GM19468 (cell line): Measurements from ENCODE around the gene MAP3K4.
"Not testable (repeated sequence)": the region's sequence is repeated elsewhere in the genome, so short reads cannot be mapped to it uniquely, and the experiment has no call there.

Experiments
- ATAC-seq: cut with Tn5 transposase; IDR thresholded peaks from one replicate; pipeline ENCODE4 v1.9.1; 2021; ENCODE audit warnings: mild to moderate bottlenecking, moderate library complexity, moderate number of reproducible peaks; ENCODE audit not compliant: unreplicated experiment; ENCODE audit errors: extremely low read depth

The MAP3K4 gene

GRCh38 chr6:161108916-161109315 lies 117.3 kb downstream of the MAP3K4 start:
- ATAC-seq, result no peak

- ATAC-seq, result no peak
These were observed 117.8 kb downstream of the MAP3K4 start for GRCh38 chr6:161109366-161109765.

DNA sequence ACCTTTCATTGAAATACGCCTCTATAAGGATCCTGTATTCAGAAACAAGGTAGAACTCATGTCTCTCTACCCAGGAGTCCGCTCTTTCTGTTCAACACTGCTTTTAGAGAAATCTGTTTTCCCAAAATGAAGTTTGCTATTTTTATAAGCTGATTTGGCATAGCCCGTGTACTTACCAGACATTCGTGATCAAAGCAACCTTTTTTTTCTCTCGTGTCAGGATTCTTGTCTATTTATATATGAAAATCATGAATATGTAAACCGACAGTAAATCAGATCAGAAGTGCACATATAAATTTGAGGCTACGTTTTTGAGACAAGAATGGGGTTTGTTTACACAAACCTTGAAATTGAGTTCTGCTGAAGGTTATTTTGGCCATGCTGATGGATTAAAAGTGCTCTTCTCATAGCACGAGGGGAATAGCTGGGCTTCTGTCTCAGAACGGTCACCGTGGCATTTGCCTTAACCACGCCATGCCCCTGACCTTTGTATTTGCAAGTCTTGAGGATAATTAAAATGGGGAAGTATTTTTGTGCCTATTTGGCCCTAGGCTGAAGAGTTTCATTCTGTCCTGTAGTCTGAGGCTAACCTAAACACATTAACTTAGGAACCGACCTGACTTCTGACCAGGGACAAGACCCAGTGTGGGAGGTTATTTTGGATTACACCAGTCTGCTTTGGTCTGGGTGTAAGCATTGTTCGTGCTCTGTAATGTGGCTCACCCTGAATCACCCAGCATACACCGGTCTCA lies 118.6 kb downstream of the MAP3K4 start:
- ATAC-seq, result no peak

DNA sequence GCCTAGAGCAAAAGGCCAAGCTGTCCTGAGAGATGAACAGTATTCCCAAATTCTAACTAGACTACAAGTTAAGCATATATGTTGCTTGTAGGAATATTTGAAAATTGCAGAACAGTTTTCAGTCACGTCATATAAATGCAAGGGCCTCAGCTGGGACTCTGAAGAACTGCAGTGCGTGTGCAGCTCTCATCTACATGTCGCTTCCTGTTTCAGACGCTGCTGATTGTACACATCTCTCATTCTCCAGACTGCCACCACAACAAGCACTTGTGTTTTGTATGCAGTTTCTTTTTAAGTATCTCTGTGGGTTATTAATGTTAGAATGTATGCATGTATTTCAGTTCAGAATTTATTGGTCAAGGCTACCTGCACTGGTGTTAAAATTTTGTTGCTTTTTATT lies 119.7 kb downstream of the MAP3K4 start:
- no peak for ATAC-seq

DNA sequence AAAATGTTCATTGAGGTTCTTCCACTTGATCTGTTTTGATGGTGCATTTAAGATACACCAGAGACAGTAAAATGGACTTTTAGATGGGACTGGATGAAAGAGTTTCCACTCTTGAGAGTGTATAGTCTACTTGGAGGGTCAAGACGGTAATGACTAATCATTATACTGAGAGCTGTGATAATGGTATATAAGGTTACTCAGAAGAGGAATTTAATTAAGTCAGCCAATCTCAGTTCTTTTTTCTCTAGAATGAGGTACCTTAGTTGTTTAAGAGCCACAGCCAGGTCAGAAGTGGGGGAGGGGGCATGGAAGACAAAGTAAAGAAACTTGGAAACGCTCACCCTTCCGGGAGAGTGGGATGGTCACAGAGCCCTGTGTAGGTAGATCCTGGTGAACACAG lies 123.9 kb downstream of the MAP3K4 start:
- ATAC-seq, result no peak

- no peak for ATAC-seq
These were observed 125.0 kb downstream of the MAP3K4 start for GRCh38 chr6:161116554-161116953.

DNA sequence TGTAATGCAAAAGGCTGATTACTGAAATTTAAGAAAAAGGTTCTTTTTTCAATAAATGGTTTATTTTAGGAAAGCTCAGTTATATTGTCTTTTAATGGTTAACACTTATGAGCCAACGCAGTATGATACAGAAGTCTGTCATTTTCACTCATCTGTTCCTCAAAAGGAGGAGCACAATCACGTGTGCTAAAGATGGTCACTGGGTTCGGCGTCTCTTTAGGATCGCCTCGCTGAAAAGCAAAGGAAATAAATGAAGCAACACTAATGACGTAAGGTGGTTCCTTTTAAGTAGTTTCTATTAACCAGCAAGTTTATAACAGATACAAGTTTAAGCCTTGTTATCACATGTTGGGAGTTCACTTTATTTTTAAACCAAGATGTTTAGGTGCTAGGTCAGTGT lies 125.7 kb downstream of the MAP3K4 start:
- ATAC-seq, result no peak

DNA sequence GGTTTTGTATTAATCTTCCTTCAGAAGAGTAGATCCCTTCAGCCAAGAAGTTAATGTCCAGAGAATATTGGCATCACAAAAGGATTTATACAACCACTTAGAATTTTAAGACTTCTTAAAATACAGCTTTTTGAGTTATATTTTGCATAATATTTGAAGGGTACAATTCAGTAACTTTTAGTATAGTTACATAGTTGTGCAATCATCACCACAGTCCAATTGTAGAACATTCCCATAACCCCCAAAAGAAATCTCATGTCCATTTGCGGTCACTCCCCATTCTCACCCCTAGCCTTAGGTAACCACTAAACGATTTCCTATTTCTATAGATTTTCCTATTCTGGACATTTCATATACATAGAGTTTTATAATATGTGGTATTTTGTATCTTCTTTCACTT lies 126.4 kb downstream of the MAP3K4 start:
- no peak for ATAC-seq

DNA sequence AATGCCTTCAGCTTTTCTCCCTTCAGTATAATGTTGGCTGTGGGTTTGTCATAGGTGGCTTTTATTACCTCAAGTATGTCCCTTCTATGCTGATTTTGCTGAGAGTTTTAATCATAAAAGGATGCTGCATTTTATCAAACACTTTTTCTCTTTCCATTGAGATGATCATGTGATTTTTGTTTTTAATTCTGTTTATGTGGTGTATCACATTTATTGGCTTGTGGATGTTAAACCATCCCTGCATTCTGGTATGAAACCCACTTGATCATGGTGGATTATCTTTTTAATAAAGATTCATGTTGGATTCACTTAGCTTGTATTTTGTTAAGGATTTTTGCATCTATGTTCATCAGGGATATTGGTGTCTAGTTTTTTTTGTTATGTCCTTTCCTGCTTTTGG lies 131.8 kb downstream of the MAP3K4 start:
- not testable (repeated sequence) for ATAC-seq

DNA sequence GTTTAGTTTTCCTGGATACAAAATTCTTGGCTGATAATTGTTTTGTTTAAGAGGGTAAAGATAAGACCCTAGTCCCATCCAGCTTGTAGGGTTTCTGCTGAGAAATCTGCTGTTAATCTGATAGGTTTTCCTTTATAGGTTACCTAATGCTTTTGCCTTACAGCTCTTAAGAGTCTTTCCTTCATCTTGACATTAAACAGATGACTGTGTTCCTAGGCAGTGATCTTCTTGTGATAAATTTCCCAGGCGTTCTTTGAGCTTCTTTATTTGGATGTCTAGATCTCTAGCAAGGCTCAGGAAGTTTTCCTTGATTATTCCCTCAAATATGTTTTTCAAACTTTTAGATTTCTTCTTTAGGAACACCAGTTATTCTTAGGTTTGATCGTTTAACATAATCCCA lies 134.0 kb downstream of the MAP3K4 start:
- ATAC-seq, result no peak

DNA sequence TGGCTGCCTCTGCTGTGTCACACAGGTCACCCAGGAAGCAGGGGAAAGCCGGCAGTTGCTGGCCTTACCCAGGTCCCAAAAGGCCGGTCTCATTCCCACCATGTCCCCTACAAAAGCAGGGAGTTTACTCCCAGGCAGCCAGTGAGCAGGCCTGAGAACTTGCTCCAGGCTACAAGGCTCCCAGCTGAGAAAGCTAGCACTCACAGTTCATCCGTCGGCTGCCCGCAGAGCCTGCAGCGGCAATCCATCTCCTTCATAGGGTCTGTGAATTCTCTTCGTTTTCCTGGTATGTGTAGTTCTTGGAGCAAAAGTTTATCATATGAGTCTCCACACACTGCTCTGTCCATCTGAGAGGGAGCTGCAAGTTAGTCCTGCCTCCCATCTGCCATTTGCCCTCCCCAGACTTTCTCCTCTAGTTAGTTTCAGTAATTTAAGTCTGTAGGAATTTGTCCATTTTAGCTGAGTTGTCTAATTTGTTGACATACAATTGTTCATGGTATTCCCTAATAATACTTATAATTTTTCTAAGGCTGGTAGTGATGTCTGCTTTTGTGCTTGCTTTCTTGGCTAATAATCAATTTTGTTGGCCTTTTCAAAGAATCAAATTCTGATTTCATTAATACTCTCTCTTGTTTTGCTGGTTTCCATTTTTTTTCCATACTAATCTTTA lies 135.6 kb downstream of the MAP3K4 start:
- no peak for ATAC-seq

GRCh38 chr6:161128230-161128629 lies 136.7 kb downstream of the MAP3K4 start:
- no peak for ATAC-seq

DNA sequence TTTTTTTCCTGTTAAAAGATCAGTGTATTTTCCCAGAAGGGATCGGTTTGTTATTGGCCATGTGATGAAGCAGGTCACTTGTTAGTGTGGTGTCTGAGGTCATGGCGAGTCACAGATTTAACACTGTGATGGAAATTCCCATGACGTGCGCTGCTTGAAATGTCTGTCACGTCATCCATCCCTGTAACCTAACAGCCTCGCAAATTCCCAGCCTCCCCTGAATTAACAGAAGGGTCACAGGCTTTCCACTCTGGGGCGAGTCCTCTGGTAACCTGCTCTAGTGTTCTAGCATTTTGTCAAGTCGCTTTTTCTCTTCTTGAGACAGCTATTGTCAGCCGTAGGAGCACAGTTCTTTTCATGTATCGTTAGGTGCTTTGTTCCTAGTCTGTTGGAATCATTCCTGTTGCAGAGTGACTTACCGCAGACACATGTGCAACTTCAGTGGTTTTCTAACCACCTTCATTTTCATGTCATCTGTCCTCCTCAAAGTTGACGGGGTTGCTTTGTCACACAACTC lies 137.2 kb downstream of the MAP3K4 start:
- ATAC-seq, result no peak

DNA sequence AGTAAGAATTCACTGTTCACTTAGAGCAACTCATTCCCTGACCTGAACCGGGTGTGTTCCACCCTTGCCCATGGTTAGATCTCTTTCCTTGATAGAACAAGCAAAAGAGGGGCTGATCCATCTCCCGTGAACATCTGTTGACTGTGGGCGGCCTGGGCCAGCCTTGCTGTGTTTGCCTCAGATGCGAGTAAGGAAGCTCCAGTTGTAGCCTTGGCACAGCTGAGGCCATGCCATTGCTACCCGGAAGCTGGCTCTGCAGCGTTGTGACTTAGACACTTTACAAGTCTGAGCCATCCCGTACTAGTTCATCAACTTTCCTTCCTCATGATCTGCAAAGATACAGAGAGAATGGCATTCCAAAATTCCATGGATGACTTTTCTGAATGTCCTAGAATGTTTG lies 139.0 kb downstream of the MAP3K4 start:
- no peak for ATAC-seq

GRCh38 chr6:161130967-161131766 lies 139.6 kb downstream of the MAP3K4 start:
- no peak for ATAC-seq

GRCh38 chr6:161132384-161132783 lies 140.8 kb downstream of the MAP3K4 start:
- ATAC-seq, result no peak

DNA sequence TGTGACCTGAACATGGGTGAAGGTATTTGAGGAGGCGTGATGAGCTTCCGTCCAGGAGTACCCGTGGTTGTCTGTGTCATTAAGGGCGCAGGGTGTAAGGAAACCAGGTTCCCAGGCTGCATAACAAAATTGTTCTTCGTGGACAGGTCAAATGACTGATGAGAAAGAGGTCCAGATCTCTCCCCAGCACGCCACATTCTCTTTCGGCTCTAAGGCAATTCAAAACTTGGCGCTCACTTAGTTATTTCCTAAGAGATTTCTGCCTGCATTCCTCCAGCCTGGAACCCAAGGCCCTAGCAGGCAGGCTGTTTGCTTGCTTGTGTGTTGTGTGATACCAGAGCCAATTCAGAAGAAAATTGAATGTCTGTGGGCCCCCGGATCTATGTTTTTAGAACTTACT lies 142.4 kb downstream of the MAP3K4 start:
- no peak for ATAC-seq

DNA sequence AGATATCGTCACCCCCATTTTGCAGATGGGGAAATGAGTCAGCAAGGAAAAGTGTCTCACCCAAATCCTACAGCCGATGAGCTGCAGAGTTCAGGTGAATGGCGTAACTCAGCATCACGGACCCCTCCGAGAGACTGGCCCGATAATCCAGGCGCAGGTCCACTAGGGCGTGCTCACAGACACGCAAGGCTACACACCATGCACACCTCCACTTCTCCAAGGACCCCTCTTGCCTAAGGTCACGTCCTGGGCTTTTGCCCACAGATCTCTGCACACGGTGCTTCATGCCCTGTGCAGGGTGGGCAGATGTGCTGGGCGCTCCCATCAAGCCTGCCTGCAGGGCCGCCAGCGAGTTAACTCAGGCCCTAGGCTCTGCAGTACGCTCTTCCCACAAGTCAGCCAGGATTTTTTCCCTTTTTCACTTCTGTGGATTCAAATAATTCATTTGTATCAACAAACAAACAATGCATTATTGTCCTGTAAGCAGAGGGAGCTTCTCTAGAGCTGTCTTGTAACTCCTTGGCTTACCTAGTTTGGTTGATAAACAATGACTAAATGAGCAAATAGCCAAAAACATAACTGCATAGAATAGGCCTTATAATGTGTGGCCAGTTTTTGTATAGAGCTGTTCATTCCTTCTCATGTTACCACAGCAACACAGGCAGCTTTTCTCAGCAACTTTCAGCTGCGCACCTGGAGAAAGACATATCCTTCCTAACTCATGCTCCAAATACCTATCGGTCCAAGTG lies 143.2 kb downstream of the MAP3K4 start:
- ATAC-seq, result no peak

DNA sequence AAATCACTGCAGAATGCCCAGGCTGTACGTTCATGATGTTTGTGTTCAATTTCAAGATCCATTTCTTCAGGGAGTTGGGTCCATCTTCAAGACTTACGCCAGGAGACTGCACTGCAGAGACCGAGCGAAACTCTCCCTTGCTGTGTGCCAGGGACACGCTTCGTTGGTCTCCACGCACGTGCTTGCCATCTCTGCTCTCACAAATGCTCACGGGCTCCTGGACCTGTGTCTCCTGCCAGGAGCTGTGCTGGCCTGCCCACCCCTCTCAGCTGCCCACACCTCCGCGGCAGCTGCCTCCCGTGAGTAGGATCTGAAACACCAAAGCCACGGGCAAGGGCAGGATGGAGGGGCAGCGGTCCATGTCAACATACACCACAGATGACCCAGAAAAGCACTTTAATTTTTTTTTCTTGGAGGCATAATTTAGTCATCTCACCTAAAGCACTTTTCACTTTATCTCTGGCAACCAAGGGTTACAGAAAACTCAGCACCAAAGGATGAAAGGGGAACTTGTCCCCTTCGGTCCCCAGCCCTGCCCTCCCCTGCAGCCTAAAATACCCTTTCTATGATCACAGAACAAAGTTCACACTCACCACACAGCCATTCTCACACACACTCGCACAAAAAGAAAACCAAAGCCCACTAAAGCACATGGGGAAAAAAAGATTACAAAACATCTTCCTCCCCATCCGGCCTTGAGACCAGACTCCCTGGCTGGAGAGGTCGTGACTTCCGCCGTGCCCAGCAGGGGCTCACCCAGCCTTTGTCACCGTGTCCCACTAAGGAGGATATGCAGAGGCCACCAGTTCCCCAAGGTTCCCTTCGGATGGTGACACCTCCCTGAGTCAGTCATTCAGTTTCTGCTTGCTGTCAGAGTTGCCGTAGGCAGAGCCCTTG lies 144.4 kb downstream of the MAP3K4 start:
- ATAC-seq, result no peak
